ENCODE measurements around the gene KIF9.
"Not testable (repeated sequence)": the region's sequence is repeated elsewhere in the genome, so short reads cannot be mapped to it uniquely, and the experiment has no call there.

The KIF9 gene

GRCh38 chr3:47294392-47294791, 11.8 kb upstream of the KIF9 start:
- DNase-seq, result no peak

DNA sequence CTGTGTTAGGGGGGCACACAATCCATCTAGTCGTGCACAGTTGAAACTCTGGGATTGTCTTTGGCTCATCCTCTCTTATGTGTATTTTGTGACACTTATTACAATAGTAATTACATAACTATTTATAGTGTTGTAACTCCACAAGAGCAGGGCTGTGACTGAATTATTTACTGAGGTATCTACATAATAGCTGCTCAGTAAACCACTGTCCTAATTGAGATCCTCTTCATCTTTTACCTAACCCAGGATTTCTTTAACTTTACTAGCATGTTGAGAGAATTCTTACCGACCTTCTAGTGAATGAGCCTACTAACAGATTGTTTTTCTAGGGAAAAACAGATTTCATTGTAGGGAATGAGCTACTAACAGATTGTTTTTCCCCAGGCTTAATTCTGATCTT, 11.2 kb upstream of the KIF9 start:
- no peak for DNase-seq

DNA sequence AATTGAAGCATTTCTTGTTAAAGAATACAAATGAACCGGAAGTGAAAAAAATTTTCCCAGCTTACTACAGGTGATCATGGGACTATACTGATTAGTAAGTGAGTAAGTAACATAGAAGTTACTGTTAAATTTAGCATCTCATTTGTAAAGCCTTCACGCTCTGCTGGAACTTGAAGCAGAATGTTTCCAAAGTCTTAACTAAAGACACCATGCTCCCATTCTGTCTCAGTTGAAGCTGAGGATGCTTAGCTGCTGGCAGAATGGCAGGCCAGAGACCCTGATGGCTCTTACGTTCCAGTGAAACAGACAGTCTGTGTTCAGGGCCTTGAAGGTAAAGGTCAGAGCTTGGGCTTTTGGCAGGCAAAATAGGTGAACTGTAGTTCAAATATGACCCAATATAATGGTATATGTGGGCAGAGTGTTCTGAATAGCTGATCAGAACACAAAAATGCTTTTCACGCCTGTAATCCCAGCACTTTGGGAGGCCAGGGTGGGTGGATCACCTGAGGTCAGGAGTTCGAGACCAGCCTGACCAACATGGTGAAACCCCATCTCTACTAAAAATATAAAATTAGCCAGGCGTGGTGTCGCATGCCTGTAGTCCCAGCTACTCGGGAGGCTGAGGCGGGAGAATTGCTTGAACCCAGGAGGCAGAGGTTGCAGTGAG, 9.3 kb upstream of the KIF9 start:
- DNase-seq, result not testable (repeated sequence)

DNA sequence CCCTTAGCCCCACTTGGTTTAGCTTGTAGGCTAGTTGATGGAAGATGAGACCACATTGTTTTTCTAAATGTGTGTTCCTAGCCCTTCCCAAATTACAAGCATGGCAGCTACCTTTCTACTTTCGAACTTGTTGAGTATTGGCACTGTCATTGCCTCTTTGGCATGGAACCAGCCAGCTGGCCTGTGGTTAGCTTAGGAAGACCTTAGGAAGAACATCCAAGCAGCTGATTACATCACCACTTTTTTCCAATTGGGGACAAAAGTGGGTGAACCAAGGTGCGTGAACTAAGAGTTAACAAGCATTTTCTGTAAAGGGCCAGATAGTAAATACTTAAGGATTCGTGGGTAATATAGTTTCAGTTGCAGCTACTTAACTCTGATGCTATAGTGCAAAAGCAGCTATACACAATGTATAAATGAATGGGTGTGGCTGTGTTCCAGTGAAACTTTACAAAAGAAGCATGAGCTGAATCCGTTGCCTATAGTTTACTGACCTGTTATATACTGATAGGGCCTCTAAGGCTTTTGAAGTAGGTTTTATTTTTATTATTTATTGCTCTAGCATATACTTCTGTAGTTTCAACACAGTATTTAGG, 8.7 kb upstream of the KIF9 start:
- no peak for DNase-seq

DNA sequence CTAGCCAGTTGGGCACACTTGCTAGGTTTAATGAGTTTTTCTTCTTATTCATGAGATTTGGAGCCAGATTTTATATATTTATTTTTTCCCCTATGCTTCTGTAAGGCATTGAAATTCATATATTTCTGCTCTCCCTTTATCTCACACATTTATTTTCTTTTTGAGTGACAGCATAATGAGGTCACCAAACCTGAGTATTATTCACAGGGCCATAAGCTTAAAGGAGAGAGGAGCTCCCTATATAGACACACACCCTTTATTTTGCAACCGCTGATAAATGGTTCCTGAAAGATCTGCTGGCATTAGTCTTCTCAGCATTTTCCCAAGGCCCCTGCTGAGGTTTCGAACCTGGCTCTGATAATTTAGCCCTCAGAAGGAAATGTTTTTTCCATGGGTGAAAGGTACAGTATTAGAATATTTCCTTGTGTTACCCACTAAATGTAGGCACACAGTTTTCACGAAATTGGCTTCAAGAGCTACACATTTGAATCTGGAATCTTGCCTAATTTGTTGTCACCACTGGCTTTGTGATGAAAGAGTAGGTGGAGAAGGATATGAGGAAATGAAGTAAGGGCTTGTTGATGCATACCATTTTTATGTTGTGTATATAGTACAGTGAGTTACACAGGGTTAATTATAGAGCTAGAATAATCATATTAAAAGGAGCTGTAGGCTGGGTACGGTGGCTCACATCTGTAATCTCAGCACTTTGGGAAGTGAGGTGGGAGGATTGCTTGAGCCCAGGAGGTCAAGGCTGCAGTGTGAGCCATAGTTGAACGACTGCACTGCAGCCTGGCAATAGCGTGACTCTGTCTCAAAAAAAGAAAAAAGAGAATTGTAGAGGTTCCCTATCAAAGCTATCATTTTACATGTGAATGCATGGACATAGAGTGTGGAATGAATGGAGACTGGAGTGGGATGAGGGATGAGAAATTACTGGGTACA, 6.6 kb upstream of the KIF9 start:
- DNase-seq, result no peak

- DNase-seq, result no peak
Observed at GRCh38 chr3:47283591-47284364, 1.2 kb upstream of the KIF9 start.

GRCh38 chr3:47283193-47283537, 566 bp upstream of the KIF9 start:
- DNase-seq, result no peak

DNA sequence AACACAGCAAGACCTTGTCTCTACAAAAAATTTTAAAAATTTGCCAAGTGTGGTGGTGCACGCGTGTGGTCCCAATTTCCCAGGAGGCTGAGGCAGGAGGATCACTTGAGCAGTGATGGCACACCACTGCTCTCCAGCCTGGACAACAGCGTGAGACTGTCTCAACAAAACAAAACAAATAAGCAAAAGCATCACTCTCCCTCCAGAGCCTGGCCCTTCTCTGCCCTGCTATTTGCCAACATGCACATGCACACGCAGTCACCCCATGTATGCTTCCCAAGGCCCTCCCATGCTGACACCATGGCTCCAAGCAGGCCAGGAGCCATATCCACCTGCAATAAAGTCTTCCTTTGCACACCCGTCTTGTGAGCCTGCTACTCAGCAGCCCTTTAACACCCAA, 2.1 kb downstream of the KIF9 start:
- no peak for DNase-seq

DNA sequence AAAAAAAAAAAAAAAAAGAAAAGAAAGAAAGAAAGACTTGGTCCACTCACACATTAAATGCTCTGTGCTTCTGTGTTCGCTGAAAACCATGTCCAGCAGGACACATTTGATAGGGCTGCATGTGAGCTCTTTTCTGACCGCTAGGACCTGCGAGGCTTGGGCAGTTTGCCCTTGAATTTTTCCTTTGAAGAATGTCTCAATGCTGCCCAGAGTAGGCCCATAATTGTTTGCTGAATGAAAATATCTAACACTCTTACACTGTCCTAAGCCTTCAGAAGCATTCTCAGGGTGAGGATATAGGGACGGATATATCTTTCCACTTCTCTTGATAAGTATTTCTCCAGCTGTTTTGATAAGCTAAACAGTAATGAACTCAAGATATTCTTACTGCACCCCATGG, 6.0 kb downstream of the KIF9 start:
- no peak for DNase-seq

GRCh38 chr3:47274652-47275051, 7.9 kb downstream of the KIF9 start:
- no peak for DNase-seq

DNA sequence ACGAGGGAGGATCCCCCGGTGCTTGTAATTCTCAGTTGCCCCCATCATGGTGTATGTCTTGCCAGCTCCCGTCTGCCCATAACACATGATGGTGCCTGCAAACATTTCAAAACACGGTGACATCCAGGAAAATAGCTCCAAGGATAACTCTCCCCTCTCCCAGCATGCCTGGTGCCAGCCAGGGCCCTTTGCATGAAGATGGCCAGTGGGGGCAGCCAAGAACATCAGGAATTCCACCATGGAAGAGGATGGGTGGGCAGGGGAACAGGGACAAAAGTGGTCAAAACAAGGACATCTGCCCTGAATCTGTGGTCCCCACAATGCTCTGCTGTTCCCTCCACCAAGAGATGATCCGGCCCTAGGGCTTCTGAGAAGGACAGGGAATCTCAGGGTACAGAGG, 9.0 kb downstream of the KIF9 start:
- no peak for DNase-seq

GRCh38 chr3:47270526-47270925, 12.1 kb downstream of the KIF9 start:
- no peak for DNase-seq

DNA sequence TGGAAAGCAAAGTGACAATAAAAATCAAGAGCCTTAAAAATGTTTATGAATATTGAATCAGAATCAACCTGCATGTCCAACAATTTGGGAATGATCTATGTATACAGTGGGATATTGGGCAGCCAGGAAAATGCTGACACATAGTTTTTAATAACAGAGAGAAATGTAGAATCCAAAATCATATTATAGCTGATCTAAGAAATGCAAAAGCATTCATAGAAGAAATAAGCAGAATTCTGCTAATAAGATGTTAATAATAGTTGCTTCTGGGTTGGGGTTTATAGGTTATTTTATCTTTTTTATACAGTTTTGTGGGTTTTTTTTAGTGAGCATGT, 15.1 kb downstream of the KIF9 start:
- no peak for DNase-seq

DNA sequence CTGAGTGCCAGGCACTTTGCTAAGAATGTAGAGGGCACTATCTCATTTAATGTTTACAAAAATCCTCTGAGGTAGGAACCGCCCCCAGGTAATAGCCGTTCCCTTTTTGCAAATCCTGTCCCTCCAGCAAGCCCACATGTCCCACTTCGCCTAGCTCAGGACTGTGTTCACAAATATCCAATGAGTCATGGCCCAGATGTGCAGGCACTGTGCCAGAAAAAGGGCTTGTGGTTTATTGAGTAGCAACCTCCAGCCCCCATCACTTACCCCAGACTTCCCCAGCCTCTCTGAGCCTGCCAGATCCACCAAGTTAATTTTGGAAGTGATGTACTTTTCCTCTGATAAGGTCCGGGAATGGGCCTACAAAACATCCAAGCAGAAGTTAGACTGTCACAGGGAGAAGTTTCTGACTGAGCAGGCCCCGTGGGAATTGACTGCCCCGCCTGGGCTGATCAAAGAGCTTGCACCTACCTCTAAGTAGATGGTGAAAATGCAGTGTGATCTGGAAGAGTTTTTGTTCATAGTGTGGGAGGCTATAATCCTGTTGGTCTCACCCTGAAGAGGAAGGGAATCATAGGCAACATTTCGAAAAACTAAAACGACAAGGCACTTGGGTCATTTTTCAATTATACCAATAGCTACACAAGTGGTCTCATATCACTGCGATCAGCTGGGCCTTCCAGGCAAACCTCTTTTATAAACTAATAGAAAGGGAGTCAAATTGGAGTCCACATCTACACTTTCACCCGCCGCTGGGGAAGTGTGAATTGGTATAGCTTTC, 15.7 kb downstream of the KIF9 start:
- no peak for DNase-seq

- DNase-seq, result no peak
Observed at GRCh38 chr3:47265725-47266428, 16.7 kb downstream of the KIF9 start.

DNA sequence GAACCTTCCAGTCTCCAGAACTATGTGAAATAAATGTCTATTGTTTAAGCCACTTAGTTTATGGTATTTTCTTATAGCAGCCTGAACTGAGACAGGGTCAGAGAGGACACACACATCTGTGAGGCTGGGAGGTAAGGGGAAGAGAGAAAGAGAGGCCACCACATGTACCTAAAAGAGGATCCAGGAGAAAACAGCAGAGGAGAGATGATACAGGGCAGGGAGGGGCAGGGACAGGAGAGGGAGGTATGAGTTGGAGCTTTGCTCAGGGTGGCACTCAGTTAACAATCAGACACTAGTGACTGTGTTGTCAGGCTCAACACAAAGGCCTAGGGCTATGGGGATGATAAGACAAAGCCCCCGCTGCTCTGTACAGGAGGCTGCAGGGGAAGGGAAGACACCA, 17.6 kb downstream of the KIF9 start:
- no peak for DNase-seq

DNA sequence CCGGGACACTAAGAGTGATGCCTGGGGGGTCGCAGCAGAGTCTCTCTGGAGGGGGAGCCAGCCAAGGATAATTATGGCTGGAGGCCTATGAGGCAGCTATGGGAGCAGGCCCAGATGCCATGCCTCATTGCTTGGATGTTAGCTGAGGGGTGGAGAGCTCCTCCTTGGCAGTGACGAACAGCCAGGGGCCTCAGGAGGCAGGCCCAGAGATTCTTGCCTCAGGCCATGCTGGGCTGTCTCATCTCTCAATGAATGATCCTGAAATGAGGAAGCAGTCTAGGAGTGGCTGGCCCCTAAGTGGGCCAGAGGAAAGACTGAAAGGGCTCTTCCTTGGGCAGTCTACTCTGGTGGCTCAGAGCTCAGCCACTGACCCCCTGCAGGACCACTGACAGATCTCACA, 21.3 kb downstream of the KIF9 start:
- DNase-seq, result no peak

DNA sequence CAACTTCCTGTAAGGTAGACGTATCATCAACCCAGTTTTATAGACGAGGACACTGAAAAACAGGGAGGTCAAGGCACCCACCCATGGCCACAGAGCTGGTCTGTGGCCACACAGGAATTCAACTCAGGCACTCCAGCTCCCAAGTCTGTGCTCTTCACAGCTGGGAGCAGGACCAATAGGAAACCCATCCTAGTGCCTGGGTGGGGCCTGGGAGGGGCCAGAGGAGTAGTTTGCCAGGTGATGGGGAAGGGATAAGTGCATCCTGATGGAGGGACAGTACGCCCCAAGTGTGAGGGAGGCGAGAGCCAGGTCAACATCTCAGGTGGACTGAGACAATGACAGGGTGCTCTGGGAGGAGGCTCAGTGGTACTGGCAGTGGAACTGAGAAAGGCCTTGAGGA, 22.0 kb downstream of the KIF9 start:
- DNase-seq, result no peak

DNA sequence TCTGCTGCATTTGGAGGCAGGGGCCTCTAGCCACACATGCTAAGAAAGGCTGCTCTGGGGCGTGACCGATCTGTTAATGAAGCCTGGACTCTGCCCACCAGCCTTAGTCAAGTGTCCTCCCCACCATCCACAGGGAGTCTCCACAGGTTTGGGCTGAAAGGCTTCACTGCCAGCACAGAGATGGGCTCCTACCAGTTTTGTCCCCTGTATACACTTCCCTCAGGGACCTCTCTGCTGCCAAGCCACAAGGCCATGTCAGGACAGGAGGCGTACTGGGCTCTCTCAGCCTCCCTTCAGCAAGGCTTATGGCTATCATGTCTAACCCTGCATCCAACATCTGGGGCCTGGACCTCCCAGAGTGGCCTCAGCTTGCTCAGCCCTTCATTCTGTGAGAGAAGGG, 23.5 kb downstream of the KIF9 start:
- DNase-seq, result no peak

GRCh38 chr3:47256331-47256730, 26.3 kb downstream of the KIF9 start:
- DNase-seq, result not testable (repeated sequence)

DNA sequence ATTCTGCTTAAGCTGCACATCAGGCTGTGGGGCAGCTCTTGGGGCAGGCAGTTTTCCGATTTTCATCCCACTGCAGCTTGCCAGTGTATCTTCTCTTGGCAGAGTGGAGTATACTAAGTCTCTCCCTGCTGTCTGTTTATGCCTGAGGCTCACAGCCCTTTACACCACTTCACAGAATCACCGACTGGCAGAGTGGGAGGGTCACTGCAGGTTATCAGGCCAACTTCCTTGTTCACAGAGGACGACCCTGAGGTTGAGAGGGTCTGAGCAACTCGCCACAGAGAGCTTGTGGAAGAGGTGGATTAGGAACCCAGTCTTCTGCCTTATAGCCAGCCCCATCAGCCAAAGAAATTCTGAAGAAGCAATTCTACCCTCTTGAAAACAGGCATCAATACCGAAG, 30.9 kb downstream of the KIF9 start:
- no peak for DNase-seq

GRCh38 chr3:47251085-47251484, 31.5 kb downstream of the KIF9 start:
- not testable (repeated sequence) for DNase-seq
